ENCODE measurements around the gene TREML2.

DNA sequence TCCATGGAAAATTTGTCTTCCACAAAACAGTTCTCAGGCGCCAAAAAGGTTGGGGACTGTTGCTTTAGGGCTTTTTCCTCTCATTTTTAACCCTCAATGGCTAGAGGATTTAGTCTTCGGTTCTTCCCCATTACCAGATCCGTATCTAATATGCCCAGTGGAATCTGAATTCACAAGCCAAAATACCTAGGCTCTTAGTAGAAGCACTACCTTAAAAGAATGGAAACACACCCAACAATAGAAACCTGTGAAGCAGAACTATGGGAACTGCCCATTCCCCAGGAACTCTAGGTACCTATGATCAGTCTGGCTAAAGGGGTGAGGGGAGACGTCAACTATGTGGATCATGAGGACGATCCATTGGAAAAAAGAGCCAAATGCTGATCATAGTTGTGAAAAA is 30.3 kb upstream of the TREML2 start:
- TF ChIP-seq SMC3 (IDR thresholded peaks at IDR 0.05; ENCODE audit: low read depth, low read length) (no peak), EP300 (IDR thresholded peaks at IDR 0.05; ENCODE audit: borderline replicate concordance in 1 of 2, low read depth in 1 of 2, low read length in 1 of 2) (no peak), JUND (IDR thresholded peaks at IDR 0.05) (no peak), TAF1 (IDR thresholded peaks at IDR 0.05; ENCODE audit: borderline replicate concordance, low read depth, low read length) (no peak), SIN3A (IDR thresholded peaks at IDR 0.05; ENCODE audit: borderline replicate concordance, low read depth, low read length) (no peak), FOXJ3 (CRISPR knock-in tag; IDR thresholded peaks at IDR 0.05) (no peak), YY1 (IDR thresholded peaks at IDR 0.05; ENCODE audit: low read depth) (no peak), NFIC (IDR thresholded peaks at IDR 0.05; ENCODE audit: borderline replicate concordance) (no peak), NRF1 (IDR thresholded peaks at IDR 0.05; ENCODE audit: low read depth, low read length) (no peak)
- TF ChIP-seq, protein P1, sequence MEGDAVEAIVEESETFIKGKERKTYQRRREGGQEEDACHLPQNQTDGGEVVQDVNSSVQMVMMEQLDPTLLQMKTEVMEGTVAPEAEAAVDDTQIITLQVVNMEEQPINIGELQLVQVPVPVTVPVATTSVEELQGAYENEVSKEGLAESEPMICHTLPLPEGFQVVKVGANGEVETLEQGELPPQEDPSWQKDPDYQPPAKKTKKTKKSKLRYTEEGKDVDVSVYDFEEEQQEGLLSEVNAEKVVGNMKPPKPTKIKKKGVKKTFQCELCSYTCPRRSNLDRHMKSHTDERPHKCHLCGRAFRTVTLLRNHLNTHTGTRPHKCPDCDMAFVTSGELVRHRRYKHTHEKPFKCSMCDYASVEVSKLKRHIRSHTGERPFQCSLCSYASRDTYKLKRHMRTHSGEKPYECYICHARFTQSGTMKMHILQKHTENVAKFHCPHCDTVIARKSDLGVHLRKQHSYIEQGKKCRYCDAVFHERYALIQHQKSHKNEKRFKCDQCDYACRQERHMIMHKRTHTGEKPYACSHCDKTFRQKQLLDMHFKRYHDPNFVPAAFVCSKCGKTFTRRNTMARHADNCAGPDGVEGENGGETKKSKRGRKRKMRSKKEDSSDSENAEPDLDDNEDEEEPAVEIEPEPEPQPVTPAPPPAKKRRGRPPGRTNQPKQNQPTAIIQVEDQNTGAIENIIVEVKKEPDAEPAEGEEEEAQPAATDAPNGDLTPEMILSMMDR (IDR thresholded peaks at IDR 0.05): no peak
- TF ChIP-seq, protein P2, sequence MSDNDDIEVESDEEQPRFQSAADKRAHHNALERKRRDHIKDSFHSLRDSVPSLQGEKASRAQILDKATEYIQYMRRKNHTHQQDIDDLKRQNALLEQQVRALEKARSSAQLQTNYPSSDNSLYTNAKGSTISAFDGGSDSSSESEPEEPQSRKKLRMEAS (IDR thresholded peaks at IDR 0.05; ENCODE audit: low read depth): no peak
- TF ChIP-seq, protein P3, sequence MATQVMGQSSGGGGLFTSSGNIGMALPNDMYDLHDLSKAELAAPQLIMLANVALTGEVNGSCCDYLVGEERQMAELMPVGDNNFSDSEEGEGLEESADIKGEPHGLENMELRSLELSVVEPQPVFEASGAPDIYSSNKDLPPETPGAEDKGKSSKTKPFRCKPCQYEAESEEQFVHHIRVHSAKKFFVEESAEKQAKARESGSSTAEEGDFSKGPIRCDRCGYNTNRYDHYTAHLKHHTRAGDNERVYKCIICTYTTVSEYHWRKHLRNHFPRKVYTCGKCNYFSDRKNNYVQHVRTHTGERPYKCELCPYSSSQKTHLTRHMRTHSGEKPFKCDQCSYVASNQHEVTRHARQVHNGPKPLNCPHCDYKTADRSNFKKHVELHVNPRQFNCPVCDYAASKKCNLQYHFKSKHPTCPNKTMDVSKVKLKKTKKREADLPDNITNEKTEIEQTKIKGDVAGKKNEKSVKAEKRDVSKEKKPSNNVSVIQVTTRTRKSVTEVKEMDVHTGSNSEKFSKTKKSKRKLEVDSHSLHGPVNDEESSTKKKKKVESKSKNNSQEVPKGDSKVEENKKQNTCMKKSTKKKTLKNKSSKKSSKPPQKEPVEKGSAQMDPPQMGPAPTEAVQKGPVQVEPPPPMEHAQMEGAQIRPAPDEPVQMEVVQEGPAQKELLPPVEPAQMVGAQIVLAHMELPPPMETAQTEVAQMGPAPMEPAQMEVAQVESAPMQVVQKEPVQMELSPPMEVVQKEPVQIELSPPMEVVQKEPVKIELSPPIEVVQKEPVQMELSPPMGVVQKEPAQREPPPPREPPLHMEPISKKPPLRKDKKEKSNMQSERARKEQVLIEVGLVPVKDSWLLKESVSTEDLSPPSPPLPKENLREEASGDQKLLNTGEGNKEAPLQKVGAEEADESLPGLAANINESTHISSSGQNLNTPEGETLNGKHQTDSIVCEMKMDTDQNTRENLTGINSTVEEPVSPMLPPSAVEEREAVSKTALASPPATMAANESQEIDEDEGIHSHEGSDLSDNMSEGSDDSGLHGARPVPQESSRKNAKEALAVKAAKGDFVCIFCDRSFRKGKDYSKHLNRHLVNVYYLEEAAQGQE (IDR thresholded peaks at IDR 0.05; ENCODE audit: low read depth, low read length): no peak
